MCF 10A (cell line): ENCODE results near the gene PAX1. TPM values are rescaled to one million over a fixed set of nuclear protein-coding genes. Genes with fewer than 3 reads are reported as not detected.

ENCODE experiments used
- BruUV-seq: library from RNA; stranded (reverse); fragments of 400-500 nt; replicated peaks from 2 replicates; lab custom pipeline; 2021; lab: Mats Ljungman, UMichigan
- CTCF ChIA-PET: fragments of 300-600 bp; sonication (Branson Sonifier 250); formaldehyde crosslinking; extraction: SDS; loops from one replicate; lab custom pipeline; 2021; ENCODE audit warnings: antibody characterized with exemption, inconsistent platforms; lab: Yijun Ruan, JAX
- POLR2A ChIA-PET: fragments of 300-600, 350-650 bp; sonication (Branson Sonifier 250); formaldehyde crosslinking; extraction: SDS; loops from one replicate; lab custom pipeline; 2020; ENCODE audit warnings: antibody characterized with exemption, inconsistent platforms; lab: Yijun Ruan, JAX
- DNase-seq: peaks from one replicate; pipeline ENCODE4 v3.0.0-alpha.2; 2018; ENCODE audit not compliant: unreplicated experiment
- H3K27ac Mint-ChIP-seq: one replicate; pipeline ENCODE4 v1.8.0; 2022; ENCODE audit warnings: mild to moderate bottlenecking, low read depth, mixed read lengths; ENCODE audit not compliant: unreplicated experiment
- H3K27me3 Mint-ChIP-seq: one replicate; pipeline ENCODE4 v1.8.0; 2022; ENCODE audit warnings: mixed read lengths; ENCODE audit not compliant: insufficient read depth, unreplicated experiment
- H3K36me3 Mint-ChIP-seq: one replicate; pipeline ENCODE4 v1.8.0; 2022; ENCODE audit warnings: mild to moderate bottlenecking, moderate library complexity, mixed read lengths; ENCODE audit not compliant: insufficient read depth, unreplicated experiment
- H3K4me1 Mint-ChIP-seq: one replicate; pipeline ENCODE4 v1.8.0; 2022; ENCODE audit warnings: mixed read lengths; ENCODE audit not compliant: insufficient read depth, unreplicated experiment
- H3K4me3 Mint-ChIP-seq: one replicate; pipeline ENCODE4 v1.8.0; 2022; ENCODE audit warnings: mild to moderate bottlenecking, moderate library complexity, mixed read lengths; ENCODE audit not compliant: unreplicated experiment
- H3K9me3 Mint-ChIP-seq: one replicate; pipeline ENCODE4 v1.8.0; 2022; ENCODE audit warnings: mixed read lengths; ENCODE audit not compliant: unreplicated experiment
- CTCF ChIP-seq: fragments of 200-600 bp; IDR thresholded peaks from one replicate; pipeline ENCODE4 v1.8.0; 2022; ENCODE audit warnings: antibody characterized with exemption, mild to moderate bottlenecking; ENCODE audit not compliant: unreplicated experiment
- intact Hi-C: fragments of 100-400 bp; cut with micrococcal nuclease; formaldehyde crosslinking; loops from 2 replicates; pipeline ENCODE4 v1.14.1; 2022
- total RNA-seq: library from RNA; stranded (reverse); gene quantifications from 2 replicates; pipeline ENCODE4 v1.2.3, GENCODE V29; 2022

PAX1 gene
- total RNA-seq, 1 experiment from 2014 or later, result not detected

- BruUV-seq, result no TSS peak
- Mint-ChIP-seq H3K36me3 (no peaks in the 10 kb centered on the region), H3K27ac (no peak overlapping the region), H3K4me3 (no peak overlapping the region), H3K27me3 (no peaks in the 10 kb centered on the region), H3K9me3 (peaks cover 6% of the 10 kb centered on the region), H3K4me1 (no peaks in the 10 kb centered on the region)
- ChIA-PET POLR2A (no interaction called here), CTCF (interaction anchor here (0.5 to 1.4 kb wide), 2 partner anchors 9 to 581 kb away, joined by 3 to 4 read pairs; no protein-coding TSS in a partner anchor)
- no peak for TF ChIP-seq CTCF
- no peak for DNase-seq
- intact Hi-C loops, result no loop called here
These were observed 61.8 kb downstream of the PAX1 start for GRCh38 chr20:21767200-21767738.

DNA sequence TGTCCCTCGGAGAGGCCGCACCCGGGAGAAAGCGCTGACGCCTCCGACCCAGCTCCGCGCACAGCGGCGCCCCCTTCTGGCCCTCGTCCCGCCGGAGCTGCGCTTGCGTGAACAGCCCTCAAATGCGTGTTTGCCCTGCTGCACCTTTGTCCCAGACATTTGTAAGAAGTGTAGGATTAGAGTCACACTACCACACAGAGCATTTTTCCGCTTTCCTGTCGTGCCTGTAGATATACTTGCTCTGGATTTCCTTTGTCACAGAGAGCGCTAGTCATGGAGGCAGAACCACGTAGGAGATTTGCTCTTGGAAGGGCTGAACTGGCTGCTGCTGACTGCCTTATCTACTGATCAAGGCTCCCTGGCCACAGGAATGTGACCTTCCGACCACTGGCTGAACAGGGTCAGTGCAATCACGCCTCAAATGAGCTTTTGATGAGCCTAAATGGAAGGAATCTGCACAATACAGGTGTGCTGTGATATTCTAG, 62.3 kb downstream of the PAX1 start:
- BruUV-seq, result no TSS peak
- H3K4me3 Mint-ChIP-seq, result no peak overlapping the region
- no peaks in the 10 kb centered on the region for H3K36me3 Mint-ChIP-seq
- intact Hi-C loops, result no loop called here
- no peaks in the 10 kb centered on the region for H3K27me3 Mint-ChIP-seq
- peaks cover 6% of the 10 kb centered on the region for H3K9me3 Mint-ChIP-seq
- POLR2A ChIA-PET, result no interaction called here
- no peak for DNase-seq
- CTCF ChIA-PET, result interaction anchor here (0.5 to 1.4 kb wide), 3 partner anchors 9 to 580 kb away, joined by 3 to 4 read pairs (median 3); no protein-coding TSS in a partner anchor
- no peaks in the 10 kb centered on the region for H3K4me1 Mint-ChIP-seq
- peak; percentile 8 for TF ChIP-seq CTCF
- no peak overlapping the region for H3K27ac Mint-ChIP-seq

Other genes with a start within 250 kb of the PAX1 start
- gene NKX2-2, start 191.6 kb upstream of the PAX1 start, total RNA-seq, result not detected in 2 replicates